ENCODE measurements around the gene SLC2A9.

SLC2A9 gene

DNA sequence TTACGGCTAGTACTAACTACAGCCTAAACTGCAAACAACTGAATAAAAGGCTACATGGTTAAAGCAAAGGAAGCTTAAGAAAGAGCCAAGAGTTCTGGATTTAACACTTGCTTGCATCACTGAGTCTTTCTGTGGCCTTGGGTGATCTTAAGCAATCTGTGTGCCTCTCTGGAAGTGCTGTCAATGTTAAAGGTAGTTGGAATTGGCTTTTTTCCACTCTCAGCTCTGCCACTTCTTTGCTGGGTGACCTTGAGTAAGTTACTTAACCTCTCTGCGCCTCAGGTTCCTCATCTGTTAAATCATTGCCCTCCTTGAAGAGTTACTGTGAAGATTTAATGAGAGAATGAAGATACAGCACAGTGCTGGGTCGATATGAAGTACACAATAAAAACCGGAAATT lies 15.7 kb downstream of the SLC2A9 start:
- peak overlapping the region in 7 of 10 experiments; percentile 32 to 70 (median 61); a peak in 10 of 20 replicates for H3K4me3 ChIP-seq
- peaks cover 49 to 91% (median 72%) of the 10 kb centered on the region in 10 experiments for H3K4me1 ChIP-seq
- no peaks in the 10 kb centered on the region for H3K27me3 ChIP-seq
- peaks cover 0 to 16% (median 0%) of the 10 kb centered on the region in 11 experiments; a peak in 3 of 22 replicates for H4K20me1 ChIP-seq
- H3K9me3 ChIP-seq (replicated peaks in 1 of 11): peaks cover 0 to 23% (median 1%) of the 10 kb centered on the region in 11 experiments; a peak in 8 of 22 replicates
- peaks cover 0 to 59% (median 13%) of the 10 kb centered on the region in 11 experiments; a peak in 12 of 22 replicates for H3K36me3 ChIP-seq
- no peak for TF ChIP-seq Cebpa-rat (IDR thresholded peaks at IDR 0.05)
- peak overlapping the region; percentile 64 to 85 (median 80); a peak in 20 of 22 replicates for H3K9ac ChIP-seq
- H3K27ac ChIP-seq: peak overlapping the region; percentile 70 to 96 (median 91); a peak in 21 of 22 replicates
- H3K4me2 ChIP-seq: peak overlapping the region; percentile 86 to 99 (median 94)

DNA sequence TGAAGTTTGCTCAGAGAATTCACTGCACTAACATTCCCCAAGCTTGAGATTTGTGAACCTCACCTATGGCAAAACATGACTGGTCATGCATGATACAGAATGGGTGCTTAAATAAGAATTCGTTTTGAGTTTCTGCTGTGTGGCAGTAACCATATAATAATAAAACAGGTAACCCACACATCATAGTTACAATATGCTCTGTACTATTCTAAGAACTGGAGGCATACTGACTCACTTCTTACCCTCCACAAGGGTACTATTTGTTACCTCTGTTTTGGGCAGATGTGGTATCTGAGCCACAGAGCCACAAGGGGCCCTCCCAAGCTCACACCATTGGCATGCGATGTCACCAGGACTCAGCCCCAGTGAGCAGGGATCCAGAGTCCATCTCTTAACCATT lies 17.6 kb downstream of the SLC2A9 start:
- H3K9me3 ChIP-seq (replicated peaks in 1 of 11): peaks cover 0 to 23% (median 5%) of the 10 kb centered on the region in 11 experiments; a peak in 8 of 22 replicates
- H3K27me3 ChIP-seq: no peaks in the 10 kb centered on the region
- no peak for TF ChIP-seq Cebpa-rat (IDR thresholded peaks at IDR 0.05)
- H3K4me3 ChIP-seq: no peak overlapping the region
- no peak overlapping the region for H3K4me2 ChIP-seq
- no peak overlapping the region for H3K9ac ChIP-seq
- H3K4me1 ChIP-seq: peaks cover 46 to 78% (median 58%) of the 10 kb centered on the region in 10 experiments
- peaks cover 0 to 59% (median 0%) of the 10 kb centered on the region in 11 experiments; a peak in 9 of 22 replicates for H3K36me3 ChIP-seq
- peaks cover 0 to 12% (median 0%) of the 10 kb centered on the region in 11 experiments; a peak in 2 of 22 replicates for H4K20me1 ChIP-seq
- H3K27ac ChIP-seq: peak overlapping the region in 4 of 11 experiments; percentile 89 to 95 (median 93); a peak in 5 of 22 replicates

DNA sequence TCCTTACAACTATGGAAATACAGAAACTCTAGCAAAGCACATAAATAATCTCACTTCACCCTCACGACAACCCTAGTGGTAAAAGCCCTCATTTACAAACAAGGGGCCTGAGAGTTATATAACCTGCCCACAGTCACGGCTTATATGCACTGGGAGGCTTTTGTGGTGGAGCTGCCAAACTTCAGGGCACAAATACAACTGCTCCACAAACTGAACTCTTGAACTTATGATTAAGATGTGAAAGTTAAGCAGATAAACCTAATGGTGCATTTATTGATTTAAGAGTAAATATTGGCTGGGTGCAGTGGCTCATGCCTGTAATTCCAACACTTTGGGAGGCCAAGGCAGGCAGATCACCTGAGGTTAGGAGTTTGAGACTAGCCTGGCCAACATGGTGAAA lies 19.0 kb downstream of the SLC2A9 start:
- Histone ChIP-seq H3K4me3 (no peak overlapping the region), H3K36me3 (peaks cover 0 to 60% (median 0%) of the 10 kb centered on the region in 11 experiments; a peak in 9 of 22 replicates), H3K9me3 (replicated peaks in 1 of 11) (peaks cover 0 to 23% (median 5%) of the 10 kb centered on the region in 11 experiments; a peak in 8 of 22 replicates), H3K27ac (0 out of 22 replicates have a peak overlapping the region, but pooled peaks of 1 of the 11 experiments have one; percentile 15), H3K4me1 (peaks cover 33 to 65% (median 45%) of the 10 kb centered on the region in 10 experiments), H4K20me1 (peaks cover 0 to 2% (median 0%) of the 10 kb centered on the region in 11 experiments; a peak in 2 of 22 replicates), H3K27me3 (no peaks in the 10 kb centered on the region), H3K4me2 (0 out of 22 replicates have a peak overlapping the region, but pooled peaks of 1 of the 11 experiments have one; percentile 20), H3K9ac (no peak overlapping the region)
- no peak for TF ChIP-seq Cebpa-rat (IDR thresholded peaks at IDR 0.05)

DNA sequence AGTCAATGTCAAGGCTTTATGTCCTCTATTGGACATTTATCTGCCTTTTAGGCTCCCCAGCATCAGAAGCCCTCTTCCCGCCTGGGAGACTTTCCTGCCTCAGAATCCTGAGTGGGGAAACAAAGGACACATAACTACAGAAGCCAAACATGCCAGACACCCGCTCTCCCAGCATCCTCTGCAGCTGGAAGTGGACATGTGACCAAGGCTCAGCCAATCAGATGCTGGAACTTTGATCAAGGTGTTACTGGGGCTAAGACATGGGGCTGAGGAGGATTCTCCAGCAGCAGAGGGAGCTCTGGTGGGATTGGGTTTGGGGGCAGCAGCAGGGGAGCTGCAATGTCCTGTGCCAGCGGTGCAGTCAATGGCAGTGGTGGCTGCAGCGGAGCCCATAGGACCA lies 19.5 kb downstream of the SLC2A9 start:
- Histone ChIP-seq H3K4me2 (peak overlapping the region in 4 of 11 experiments; percentile 20 to 52 (median 41); a peak in 5 of 22 replicates), H3K4me3 (no peak overlapping the region), H4K20me1 (peaks cover 0 to 4% (median 0%) of the 10 kb centered on the region in 11 experiments; a peak in 2 of 22 replicates), H3K9me3 (replicated peaks in 1 of 11) (peaks cover 0 to 23% (median 5%) of the 10 kb centered on the region in 11 experiments; a peak in 8 of 22 replicates), H3K9ac (no peak overlapping the region), H3K4me1 (peaks cover 27 to 65% (median 44%) of the 10 kb centered on the region in 10 experiments), H3K27ac (peak overlapping the region in 1 of 11 experiments; percentile 15; a peak in 1 of 22 replicates), H3K36me3 (peaks cover 0 to 65% (median 0%) of the 10 kb centered on the region in 11 experiments; a peak in 9 of 22 replicates), H3K27me3 (no peaks in the 10 kb centered on the region)
- TF ChIP-seq Cebpa-rat (IDR thresholded peaks at IDR 0.05): no peak

DNA sequence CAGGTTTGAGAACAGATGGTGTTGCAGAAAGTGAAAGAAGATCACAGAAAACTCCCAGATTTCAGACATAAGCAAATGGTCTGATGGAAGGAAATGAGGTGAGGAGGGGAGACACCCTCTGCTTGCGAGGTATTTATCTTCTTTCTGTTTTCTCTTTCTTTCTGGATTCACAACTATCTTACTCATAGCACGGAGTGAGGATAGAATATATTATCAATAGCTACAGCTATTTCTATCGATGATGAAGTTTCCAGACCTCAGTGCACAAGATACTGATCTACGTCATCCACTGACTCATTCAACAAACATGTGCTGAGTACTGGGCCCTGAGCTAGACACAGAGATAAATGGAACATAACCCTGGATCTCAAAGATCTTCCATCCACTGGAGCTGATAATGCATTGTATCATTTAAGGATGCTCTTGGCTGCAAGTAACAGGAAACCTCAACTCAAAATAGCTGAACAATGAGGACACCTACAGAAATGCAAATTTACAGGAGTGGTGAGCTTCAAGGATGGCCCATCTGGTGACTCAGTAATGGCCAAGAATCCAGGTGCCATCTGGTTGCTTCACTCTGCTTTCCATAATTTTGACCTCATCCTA lies 21.2 kb downstream of the SLC2A9 start:
- Histone ChIP-seq H3K9ac (no peak overlapping the region), H3K36me3 (peaks cover 0 to 76% (median 5%) of the 10 kb centered on the region in 11 experiments; a peak in 11 of 22 replicates), H3K27ac (no peak overlapping the region), H3K4me1 (peaks cover 10 to 50% (median 32%) of the 10 kb centered on the region in 10 experiments), H3K4me3 (no peak overlapping the region), H3K4me2 (peak overlapping the region in 8 of 11 experiments; percentile 21 to 53 (median 38); a peak in 13 of 22 replicates), H4K20me1 (peaks cover 0 to 4% (median 0%) of the 10 kb centered on the region in 11 experiments; a peak in 2 of 22 replicates), H3K9me3 (replicated peaks in 1 of 11) (peaks cover 0 to 28% (median 5%) of the 10 kb centered on the region in 11 experiments; a peak in 8 of 22 replicates), H3K27me3 (no peaks in the 10 kb centered on the region)
- no peak for TF ChIP-seq Cebpa-rat (IDR thresholded peaks at IDR 0.05)

DNA sequence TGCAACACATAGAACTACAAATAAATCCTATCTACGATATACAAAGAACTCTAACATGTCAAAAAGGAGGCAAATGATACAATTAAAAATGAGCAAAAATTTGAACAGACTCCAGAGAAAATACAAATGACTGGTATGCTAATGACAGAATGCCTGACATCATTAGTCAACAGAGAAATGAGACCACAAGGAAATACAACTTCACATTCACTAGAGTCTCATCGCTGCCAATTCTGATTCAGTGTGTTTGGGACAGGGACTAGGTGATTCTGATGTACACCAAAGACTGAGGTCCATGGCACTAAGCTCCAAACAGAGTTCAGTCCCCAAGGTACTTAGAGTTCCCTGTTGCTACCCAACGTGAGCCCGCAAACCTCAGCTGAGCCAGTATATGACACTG lies 23.4 kb downstream of the SLC2A9 start:
- Histone ChIP-seq H3K9me3 (replicated peaks in 1 of 11) (peaks cover 0 to 41% (median 21%) of the 10 kb centered on the region in 11 experiments; a peak in 12 of 22 replicates), H3K27ac (no peak overlapping the region), H4K20me1 (peaks cover 0 to 4% (median 0%) of the 10 kb centered on the region in 11 experiments; a peak in 2 of 22 replicates), H3K36me3 (peaks cover 0 to 76% (median 12%) of the 10 kb centered on the region in 11 experiments; a peak in 13 of 22 replicates), H3K4me3 (no peak overlapping the region), H3K27me3 (no peaks in the 10 kb centered on the region), H3K9ac (no peak overlapping the region), H3K4me2 (no peak overlapping the region), H3K4me1 (peaks cover 23 to 51% (median 34%) of the 10 kb centered on the region in 10 experiments)
- TF ChIP-seq Cebpa-rat (IDR thresholded peaks at IDR 0.05): no peak

DNA sequence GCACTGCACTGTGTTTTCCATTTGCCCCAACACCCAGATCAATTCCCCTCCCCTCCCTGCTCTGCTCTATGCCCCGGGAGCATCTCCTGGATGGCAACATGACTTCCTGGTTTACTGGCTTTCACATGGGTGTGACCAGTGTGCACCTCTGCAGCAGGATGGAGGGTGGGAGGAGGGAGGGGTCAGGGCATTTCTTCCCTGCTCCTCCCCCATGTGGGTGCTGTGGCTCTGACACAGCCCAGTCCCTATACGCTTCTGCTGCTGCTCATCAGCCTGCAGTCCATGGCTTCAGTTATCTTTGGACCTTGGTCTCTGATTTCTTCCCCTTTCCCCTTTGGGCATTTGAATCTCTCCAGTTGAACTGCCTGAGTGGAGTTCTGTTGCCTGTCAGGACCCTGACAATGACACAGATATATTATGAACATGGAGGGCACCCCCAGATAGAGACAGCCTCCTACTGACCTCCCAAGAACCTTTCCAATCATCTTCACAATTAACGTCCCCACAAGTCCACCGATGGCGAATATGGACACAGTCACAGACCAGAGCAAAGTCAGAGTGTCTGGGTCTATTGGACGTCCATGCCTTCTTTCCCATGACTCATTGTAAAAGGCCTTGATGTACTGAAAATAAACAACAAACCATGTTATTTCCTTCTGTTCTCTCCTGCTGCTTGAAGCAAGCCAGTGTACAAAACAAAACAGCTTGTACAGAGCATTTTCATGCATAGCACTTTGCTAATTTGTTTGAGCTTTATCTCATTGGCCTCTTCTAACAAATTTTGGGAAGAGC lies 24.8 kb downstream of the SLC2A9 start:
- no peak overlapping the region for H3K4me3 ChIP-seq
- no peak for TF ChIP-seq Cebpa-rat (IDR thresholded peaks at IDR 0.05)
- H3K9ac ChIP-seq: no peak overlapping the region
- H3K9me3 ChIP-seq (replicated peaks in 1 of 11): peaks cover 0 to 47% (median 21%) of the 10 kb centered on the region in 11 experiments; a peak in 13 of 22 replicates
- H3K27ac ChIP-seq: no peak overlapping the region
- peaks cover 0 to 76% (median 12%) of the 10 kb centered on the region in 11 experiments; a peak in 13 of 22 replicates for H3K36me3 ChIP-seq
- peaks cover 23 to 45% (median 29%) of the 10 kb centered on the region in 10 experiments for H3K4me1 ChIP-seq
- peaks cover 0 to 4% (median 0%) of the 10 kb centered on the region in 11 experiments; a peak in 1 of 22 replicates for H4K20me1 ChIP-seq
- H3K4me2 ChIP-seq: peak overlapping the region in 3 of 11 experiments; percentile 4 to 36 (median 25); a peak in 5 of 22 replicates
- H3K27me3 ChIP-seq: no peaks in the 10 kb centered on the region

DNA sequence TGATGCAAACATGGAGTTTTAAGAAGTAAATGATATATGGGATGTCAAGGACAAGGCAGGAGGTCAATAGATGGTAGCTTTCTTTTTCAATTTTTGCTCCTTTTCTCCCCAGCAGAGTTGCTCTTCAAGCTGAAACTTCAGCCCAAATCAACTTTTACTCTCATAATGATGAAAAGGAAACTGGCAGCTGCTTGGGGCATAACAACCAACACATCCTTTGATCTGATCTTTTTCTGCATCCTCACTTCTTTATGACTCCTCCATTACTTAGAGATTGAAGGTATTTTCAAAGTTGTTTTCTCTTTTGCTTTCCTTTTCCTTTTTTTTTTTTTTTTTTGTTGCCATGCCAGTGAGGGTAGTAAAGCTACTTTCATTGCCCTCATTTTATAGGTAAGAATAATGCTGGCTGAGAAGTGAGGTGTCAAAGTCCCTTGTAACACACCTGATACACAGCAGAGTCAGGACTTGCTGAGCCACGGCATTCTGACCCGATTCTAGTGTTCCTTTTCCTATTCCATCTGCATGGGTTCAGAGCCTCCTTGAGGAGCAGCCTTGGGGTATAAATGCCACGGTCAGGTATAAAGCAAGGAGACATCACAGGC lies 26.9 kb downstream of the SLC2A9 start:
- Histone ChIP-seq H3K27ac (0 out of 22 replicates have a peak overlapping the region, but pooled peaks of 1 of the 11 experiments have one; percentile 24), H3K36me3 (peaks cover 0 to 79% (median 12%) of the 10 kb centered on the region in 11 experiments; a peak in 13 of 22 replicates), H3K9ac (no peak overlapping the region), H3K4me2 (peak overlapping the region in 8 of 11 experiments; percentile 31 to 75 (median 53); a peak in 15 of 22 replicates), H4K20me1 (peaks cover 0 to 7% (median 0%) of the 10 kb centered on the region in 11 experiments; a peak in 2 of 22 replicates), H3K9me3 (replicated peaks in 1 of 11) (peaks cover 0 to 47% (median 14%) of the 10 kb centered on the region in 11 experiments; a peak in 12 of 22 replicates), H3K27me3 (no peaks in the 10 kb centered on the region), H3K4me1 (peaks cover 16 to 46% (median 32%) of the 10 kb centered on the region in 10 experiments), H3K4me3 (no peak overlapping the region)
- TF ChIP-seq Cebpa-rat (IDR thresholded peaks at IDR 0.05): no peak

Measured in BLaER1 treated with 17β-estradiol and CSF1 and Interleukin-3, amounts not matched to agents 10 nM and 100 nM (cell line).